Measurements from ENCODE around the gene COL4A4.

COL4A4 gene

GRCh38 chr2:226981791-226982326 is 182.1 kb downstream of the COL4A4 start:
- no peak for DNase-seq (ENCODE audit: low read depth in 3 of 3)

- no peak for DNase-seq (ENCODE audit: low read depth in 3 of 3)
Measured at GRCh38 chr2:226979004-226979403, 185.0 kb downstream of the COL4A4 start.

GRCh38 chr2:226978300-226978699 is 185.7 kb downstream of the COL4A4 start:
- no peak for DNase-seq (ENCODE audit: low read depth in 3 of 3)

- no peak for DNase-seq (ENCODE audit: low read depth in 3 of 3)
Measured at GRCh38 chr2:226977775-226978190, 186.2 kb downstream of the COL4A4 start.

- DNase-seq (ENCODE audit: low read depth in 3 of 3), result no peak
Measured at GRCh38 chr2:226973816-226974215, 190.2 kb downstream of the COL4A4 start.

- no peak for DNase-seq (ENCODE audit: low read depth in 3 of 3)
Measured at GRCh38 chr2:226971770-226972169, 192.2 kb downstream of the COL4A4 start.

- no peak for DNase-seq (ENCODE audit: low read depth in 3 of 3)
Measured at GRCh38 chr2:226971084-226971483, 192.9 kb downstream of the COL4A4 start.

GRCh38 chr2:226970362-226970761 is 193.6 kb downstream of the COL4A4 start:
- DNase-seq (ENCODE audit: low read depth in 3 of 3), result no peak

- no peak for DNase-seq (ENCODE audit: low read depth in 3 of 3)
Measured at GRCh38 chr2:226969417-226970080, 194.5 kb downstream of the COL4A4 start.

GRCh38 chr2:226965376-226965775 is 198.6 kb downstream of the COL4A4 start:
- no peak for DNase-seq (ENCODE audit: low read depth in 3 of 3)

- DNase-seq (ENCODE audit: low read depth in 3 of 3), result no peak
Measured at GRCh38 chr2:226963528-226963927, 200.5 kb downstream of the COL4A4 start.

GRCh38 chr2:226962176-226962773 is 201.7 kb downstream of the COL4A4 start:
- no peak for DNase-seq (ENCODE audit: low read depth in 3 of 3)

- no peak for DNase-seq (ENCODE audit: low read depth in 3 of 3)
Measured at GRCh38 chr2:226959418-226959817, 204.6 kb downstream of the COL4A4 start.

GRCh38 chr2:226956659-226957058 is 207.3 kb downstream of the COL4A4 start:
- DNase-seq (ENCODE audit: low read depth in 3 of 3), result no peak

GRCh38 chr2:226953826-226954225 is 210.2 kb downstream of the COL4A4 start:
- DNase-seq (ENCODE audit: low read depth in 3 of 3), result no peak

GRCh38 chr2:226953206-226953605 is 210.8 kb downstream of the COL4A4 start:
- DNase-seq (ENCODE audit: low read depth in 3 of 3), result no peak

Measured in stimulated activated CD4-positive, alpha-beta T cell treated with anti-CD3 and anti-CD28 coated beads, TNF-alpha, amount 100 ng/mL, for 24 hours (primary cell).